Renal cortex interstitium (tissue), 11 donors: ENCODE results near the gene MAPK12. TPM values are rescaled to one million over a fixed set of nuclear protein-coding genes. Genes with fewer than 3 reads are reported as not detected.
A peak's percentile ranks its signal among the peaks of the same experiment; 100 is the strongest.
"Not testable (repeated sequence)": the region's sequence is repeated elsewhere in the genome, so short reads cannot be mapped to it uniquely, and the experiment has no call there.

ENCODE experiments used
- DNase-seq, 11 donors: peaks; one replicate each; pipeline ENCODE4 v3.0.0-alpha.2; 2013; ENCODE audit warnings: low read depth in 9 of 11, low spot score in 4 of 11; ENCODE audit errors: extremely low read depth in 1 of 11
- polyA plus RNA-seq, 3 donors: library from polyadenylated mRNA; unstranded; fragments of 120-200 nt; gene quantifications; one replicate each; pipeline ENCODE4 v1.2.1, GENCODE V29; 2013; ENCODE audit not compliant: insufficient read length in 3 of 3

MAPK12 gene
- polyA plus RNA-seq, 3 donors, result 11.5 to 18.9 (median 17.5) TPM

DNA sequence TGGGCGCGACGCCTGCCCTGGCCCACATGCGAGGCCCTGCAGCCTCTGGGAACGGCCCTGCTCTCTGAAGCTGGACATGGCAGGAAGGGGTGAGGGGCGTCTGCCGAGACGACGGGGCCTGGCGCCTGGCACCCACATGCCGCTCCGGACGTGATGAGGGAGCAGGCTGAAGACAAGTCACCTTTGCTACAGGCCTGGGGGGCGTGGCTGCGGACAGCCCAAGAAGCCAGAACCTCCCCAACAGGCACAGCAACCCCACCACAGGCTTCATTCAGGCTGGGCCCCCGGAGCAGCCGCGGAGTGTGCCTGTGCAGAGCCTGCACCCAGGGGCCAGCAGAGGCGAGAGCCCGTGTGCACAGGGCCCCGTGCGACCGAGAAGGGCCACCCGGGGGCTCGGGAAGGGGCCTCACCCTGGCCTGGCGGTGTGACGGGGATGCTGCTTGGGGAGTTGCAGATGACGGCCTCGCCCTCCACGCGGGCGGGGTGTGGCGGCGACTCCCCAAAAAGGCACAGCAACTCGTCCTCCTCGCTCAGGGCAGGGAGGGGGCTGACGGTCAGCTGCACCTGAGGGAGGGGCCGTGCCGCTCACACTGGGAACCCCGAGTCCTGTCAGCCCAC lies 25.3 kb upstream of the MAPK12 start:
- DNase-seq, result no peak

DNA sequence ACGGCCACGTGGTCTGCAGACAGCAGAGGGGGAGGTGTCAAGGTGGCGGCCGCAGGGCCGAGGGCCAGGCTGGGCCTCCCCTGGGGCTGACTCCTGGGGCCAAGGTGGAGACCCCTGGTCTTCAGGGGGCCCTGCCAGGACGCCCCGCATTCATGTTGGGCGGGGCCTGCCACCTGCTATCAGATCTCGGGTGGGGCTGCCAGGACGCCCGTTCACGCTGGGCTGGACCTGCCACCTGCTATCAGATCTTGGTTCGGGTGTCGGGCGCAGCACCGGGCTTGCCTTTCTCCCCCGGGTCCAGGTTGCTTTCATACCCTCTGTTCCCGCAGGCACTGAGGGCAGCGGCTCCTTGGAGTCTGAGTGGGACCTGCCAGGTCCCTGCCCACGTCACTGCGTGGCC lies 24.8 kb upstream of the MAPK12 start:
- no peak for DNase-seq

DNA sequence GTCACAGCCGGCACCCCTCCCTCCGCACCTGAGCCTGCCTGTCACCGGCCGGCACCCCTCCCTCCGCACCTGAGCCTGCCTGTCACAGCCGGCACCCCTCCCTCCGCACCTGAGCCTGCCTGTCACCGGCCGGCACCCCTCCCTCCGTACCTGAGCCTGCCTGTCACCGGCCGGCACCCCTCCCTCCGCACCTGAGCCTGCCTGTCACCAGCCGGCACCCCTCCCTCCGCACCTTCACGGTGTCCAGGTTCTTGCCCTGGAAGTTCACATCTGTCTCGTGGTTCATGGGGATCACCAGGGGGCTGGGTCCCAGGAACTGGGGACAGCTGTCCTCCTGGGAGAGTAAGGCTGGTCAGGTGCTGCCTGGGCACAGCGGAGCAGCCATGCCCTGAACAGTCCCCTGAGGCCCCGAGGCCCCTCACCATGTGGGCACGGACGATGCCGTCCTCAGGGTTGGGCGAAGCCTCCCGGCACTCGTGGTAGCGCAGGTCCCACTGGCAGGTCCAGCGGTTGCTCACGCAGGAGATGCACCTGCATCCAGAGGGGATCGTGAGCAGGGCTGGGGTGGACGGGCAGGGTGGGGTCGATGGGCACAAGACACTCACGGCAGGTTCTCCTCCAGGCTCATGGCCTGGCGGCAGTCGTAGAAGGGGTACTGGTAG lies 24.2 kb upstream of the MAPK12 start:
- no peak for DNase-seq

DNA sequence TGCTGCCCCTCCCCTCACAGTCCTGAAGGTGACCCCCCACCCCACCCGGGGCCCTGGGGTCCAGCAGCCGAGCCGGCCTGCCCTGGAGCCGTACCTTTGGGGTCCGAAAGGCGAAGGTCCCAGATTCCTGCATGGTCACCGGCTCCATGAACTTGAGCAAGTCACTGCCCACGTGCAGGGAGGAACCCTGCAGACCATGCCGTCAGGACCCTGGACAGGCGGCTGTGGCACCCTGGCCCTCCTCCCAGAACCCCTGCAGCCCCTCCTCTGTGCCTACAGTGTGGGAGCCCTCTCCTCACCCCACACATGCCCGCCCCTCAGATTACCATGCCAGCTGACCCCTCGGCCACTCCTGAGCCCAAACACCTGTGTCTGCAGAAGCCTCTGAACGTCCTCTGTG lies 23.0 kb upstream of the MAPK12 start:
- DNase-seq, result no peak

DNA sequence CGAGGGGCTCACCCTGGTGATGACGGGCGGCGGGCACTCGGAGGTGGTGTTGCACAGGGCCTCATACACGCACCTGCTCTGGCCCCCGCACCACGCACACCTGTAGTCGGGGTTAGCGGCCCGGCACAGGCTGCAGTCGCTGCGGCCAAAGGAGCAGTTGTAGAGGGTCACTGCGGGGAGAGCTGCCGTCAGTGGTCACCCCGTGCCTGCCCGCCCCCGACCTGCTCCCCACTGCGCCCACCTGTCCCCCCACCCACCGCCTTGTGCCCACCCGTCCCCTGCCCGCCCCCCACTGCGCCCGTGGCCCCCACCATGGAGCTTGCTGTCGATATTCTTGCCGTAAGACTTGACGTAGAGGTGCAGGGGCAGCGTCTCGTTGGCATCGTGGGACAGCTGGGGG lies 22.3 kb upstream of the MAPK12 start:
- DNase-seq, result no peak

DNA sequence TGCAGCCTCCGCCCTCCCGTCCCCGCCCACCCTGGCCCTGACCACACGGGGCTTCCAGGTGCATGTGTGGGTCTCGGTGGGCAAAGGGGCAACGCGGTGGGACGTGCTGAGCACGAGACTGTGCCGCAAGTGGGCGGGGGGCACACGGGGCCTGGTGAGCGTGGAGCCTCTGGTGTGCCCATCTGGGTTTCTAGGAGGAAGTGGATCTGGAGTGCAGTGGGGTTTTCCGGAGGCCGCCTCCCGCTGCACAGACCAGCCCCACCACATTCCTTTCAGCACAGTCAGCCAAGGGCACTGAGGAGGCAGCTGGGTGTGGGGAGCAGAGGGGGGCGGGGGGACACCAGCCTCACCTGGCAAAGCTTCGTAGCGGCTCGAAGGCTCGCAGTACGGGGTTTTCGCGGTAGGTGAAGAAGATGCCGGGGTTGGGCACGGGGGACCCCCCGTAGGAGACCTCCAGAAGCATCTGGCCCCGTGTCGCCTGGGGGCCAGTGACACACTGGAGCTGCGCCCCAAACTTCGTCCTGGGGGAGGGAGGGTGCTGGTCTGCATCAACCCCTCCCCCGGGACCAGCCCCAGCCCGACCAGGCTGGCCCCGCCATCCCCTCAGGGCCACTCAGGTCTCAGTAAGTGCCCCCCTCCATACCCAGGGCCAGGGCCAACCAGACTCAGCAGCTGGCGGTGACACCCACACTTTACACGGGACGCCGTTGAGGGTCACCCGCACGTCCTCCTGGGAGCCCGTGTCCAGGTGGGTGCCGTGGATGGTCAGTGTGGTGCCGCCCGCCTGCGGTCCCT lies 21.1 kb upstream of the MAPK12 start:
- DNase-seq, result peak in 1 of 11 donors; percentile 47

DNA sequence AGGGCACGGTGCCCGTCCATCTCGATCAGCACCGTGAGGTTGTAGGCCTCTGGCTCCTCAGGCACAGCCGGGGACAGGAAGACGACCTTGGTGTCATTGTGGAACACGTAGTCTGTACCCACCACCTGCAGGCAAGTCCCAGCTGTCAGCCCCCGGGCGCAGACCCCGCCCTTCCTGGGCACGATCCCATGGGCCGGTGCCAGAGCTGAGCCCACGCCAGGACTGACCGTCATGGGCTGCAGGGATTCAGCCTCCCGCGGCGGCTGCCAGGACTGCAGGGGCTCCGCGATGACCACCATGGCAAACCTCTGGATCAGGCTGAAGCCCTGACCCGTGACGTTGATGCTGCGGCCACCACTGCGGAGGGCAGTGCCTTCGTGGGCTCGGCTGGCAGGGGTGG lies 20.5 kb upstream of the MAPK12 start:
- DNase-seq, result no peak

DNA sequence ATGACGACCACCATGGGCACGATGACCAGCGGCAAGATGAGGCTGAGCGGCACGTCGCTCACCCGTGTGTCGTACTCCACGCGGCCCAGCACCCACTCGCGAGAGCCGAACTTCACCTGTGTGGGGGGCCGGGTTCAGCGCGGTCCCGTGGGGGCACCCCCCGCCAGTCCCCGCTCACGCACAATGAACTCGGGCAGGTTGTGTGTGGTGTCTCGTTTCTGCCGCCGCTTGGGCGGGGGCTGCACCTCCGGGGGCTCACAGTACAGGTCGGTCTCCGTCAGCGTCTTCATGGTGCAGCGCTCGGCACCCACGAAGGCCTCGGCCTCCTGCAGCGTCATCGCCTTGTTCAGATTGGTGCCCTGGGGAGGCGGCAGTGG lies 19.9 kb upstream of the MAPK12 start:
- no peak for DNase-seq

DNA sequence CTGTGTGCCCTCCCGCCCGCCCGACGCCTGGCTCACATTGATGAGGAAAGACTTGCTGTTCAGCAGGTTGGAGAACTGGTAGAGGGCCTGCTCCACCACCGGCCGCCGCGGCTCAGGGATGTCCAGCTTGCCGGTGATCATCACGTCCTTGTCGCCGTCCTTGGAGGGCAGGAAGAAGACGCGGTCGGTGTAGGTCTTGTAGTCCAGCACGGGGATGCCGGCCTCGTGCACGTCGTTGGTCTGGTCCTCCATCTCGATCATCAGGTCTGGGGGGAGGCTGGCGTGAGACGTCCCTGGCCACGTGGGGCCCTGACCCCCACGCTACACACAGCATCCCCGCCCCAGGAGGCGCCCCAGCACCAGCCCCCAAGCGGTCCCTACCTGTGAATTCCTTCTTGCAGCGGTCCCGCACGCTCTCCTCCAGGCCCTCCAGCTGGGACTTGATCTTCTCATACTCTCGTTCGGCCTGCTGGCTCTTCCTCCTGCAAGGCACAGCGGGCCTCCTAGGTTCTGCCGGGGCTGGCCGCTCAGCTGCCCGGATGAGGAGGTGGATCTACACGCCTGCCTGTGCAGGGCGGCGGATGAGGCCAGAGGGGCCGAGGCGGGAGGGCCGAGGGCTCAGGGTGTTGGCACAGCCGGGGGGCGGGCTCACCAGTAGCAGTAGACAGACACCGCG lies 19.4 kb upstream of the MAPK12 start:
- DNase-seq, result no peak

DNA sequence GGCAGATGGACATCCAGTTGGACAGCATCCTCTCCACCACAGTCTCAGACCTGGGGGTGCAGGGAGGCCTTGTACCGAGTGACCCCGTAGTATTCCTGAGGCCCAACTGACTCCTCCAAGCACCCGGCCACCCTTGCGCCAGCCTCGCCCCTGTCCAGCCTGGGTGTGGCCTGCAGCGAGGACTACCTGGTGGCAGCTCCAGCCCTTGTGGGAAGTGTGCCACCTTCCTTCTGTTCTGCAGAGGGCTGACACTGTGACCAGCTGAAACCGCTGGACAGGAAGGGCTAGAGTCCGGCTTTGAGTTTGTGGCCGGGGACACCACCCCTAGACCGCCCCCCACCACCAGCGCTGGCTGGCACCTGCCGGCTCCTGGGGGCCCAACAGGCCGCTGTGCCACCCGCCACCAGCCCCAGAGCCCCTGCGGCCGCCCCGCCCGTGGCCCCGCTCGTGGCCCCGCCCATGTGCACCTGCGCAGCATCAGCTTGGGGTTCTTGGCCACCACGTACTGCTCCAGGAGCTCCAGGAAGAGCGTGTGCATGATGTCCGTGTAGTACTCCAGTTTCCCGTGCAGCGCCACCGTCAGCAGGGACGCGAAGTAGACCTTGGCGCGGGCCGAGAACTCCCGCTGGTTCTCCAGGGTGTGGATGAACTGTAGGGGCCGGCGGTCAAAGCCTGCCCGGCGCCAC lies 18.7 kb upstream of the MAPK12 start:
- DNase-seq, result no peak

DNA sequence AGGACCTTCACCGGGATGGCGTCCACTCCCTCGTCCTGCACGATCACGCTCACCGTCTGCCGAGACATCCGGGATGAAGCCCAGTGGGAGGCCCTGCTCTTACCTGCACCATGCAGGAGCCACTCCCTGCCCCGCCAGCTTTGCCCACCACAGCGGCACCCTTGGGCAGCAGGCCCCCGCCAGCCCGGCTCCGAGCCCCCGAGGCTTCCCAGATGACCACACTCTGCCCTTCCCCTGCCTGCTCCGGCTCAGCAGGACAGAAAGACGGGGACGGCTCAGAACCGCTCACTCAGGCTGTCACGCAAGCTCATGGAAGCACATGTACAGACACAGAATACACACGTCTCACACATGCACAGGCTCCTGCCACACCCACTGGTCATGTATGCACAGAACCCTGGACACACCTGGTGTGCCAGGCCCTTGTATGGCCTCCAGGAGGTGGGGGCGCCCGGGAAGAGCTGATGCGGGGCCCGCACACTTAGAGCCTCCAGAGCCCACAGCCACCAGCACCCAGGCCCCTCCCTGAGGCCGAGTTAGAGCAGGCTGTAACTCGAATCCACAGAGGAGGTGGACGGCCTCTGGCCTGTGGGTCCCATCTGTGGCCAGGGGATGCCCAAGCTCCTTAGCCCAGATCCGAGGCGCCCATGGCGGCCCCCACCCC lies 17.6 kb upstream of the MAPK12 start:
- DNase-seq, result no peak

DNA sequence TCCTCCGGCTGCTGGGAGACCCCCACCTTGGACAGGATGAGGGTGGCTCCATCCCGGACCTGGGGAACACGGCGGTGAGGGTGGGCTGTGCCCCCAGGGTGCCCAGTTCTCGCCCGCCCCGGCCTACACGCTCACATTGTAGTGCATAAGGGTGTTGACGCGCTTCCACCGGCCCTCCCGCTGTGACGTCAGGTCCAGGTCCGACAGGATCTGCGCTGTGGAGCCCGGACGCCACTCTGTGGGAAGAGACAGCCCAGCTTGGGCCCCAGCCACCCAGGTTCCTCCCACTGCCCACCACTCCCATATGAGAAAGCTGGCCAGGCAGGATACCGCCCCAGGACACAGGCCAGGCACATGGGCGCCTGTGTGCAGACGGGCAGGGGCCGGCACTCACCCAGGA lies 17.0 kb upstream of the MAPK12 start:
- DNase-seq, result no peak

DNA sequence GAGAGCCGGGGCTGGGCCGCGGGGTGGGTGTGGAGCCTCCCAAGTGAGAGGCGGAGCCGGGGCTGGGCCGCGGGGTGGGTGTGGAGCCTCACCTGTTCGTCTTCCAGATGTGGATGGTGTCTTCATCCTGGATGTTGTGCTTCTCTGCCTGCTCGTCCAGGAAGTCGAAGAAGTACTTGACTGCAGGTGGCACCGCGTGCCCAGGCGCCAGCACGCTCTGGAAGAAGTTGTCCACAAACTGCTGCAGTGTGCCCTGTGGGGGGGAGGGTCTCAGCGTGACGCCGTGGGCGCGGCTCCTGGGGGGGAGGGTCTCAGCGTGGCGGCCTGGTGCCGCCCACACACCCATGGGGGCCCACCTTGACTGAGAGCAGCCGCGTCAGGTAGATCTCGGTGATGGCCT lies 16.3 kb upstream of the MAPK12 start:
- DNase-seq, result no peak

DNA sequence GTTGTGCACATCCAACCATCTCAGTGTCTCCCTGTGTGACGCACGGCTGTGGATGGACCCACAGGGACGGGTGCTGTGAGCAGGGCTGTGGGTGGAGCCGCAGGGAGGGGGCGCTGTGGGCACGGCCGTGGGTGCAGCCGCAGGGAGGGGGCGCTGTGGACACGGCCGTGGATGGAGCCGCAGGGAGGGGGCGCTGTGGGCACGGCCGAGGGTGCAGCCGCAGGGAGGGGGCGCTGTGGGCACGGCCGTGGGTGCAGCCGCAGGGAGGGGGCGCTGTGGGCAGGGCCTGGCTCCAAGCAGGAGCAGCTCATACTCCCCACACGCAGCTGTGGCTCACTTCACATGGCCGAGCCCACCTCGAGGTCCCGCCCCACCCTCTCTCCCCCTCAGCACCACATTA lies 14.7 kb upstream of the MAPK12 start:
- no peak for DNase-seq

DNA sequence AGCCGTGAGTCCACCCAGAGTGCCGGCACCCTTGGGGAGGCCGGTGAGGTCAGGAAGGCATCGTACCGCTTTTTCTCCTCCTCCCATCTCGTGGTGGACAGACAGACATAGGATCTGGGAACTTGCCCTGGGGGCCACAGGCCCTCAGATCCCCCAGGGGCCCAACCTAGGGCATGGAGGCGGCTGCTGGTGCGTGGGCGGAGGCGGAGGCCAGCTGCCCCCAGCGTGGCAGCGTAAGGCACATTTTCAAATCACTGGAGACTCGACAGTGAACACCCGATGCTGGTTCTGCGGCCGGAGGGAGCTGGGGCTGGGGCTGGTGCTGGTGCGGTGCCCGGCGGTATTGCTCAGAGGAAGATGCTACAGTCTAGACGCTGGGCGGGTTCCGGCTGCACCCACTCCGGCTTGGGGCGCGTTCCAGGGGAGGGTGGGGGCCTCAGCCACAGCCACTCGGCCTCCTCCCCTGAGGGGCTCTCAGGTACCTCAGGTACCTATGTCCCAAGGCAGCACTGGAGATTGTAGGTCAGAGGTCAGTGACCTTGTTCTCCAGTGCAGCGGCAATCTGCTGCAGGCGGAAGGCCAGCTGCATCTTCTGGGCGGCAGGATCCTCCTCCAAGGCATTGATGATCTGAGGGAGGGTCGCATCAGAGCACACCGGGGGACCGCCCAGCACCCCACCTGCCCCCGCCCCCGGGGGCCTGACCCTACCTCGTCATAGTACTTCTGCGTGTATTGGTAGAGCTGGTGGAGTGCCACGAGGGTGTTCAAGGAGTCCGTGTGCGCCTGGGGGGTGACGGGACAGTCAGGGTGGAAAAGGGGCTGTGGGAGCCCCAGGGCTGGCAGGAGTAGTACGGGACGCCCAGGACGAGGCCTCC lies 13.9 kb upstream of the MAPK12 start:
- DNase-seq, result no peak

DNA sequence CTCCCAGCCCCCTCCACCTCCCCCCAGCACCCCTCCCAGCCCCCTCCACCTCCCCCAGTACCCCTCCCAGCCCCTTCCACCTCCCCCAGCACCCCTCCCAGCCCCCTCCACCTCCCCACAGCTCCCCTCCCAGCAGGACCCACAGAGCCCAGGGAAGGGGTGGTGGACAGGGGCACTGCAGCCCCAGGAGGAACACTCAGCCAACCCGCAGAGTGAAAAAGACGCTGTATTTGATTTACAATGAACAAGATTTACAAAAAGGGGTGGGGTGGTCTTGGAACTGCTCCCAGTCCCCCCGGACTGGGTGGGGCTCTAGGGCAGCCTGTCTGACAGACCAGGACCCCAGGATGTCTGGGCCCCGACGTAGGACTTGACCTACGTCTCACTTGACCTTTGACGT lies 13.3 kb upstream of the MAPK12 start:
- no peak for DNase-seq

DNA sequence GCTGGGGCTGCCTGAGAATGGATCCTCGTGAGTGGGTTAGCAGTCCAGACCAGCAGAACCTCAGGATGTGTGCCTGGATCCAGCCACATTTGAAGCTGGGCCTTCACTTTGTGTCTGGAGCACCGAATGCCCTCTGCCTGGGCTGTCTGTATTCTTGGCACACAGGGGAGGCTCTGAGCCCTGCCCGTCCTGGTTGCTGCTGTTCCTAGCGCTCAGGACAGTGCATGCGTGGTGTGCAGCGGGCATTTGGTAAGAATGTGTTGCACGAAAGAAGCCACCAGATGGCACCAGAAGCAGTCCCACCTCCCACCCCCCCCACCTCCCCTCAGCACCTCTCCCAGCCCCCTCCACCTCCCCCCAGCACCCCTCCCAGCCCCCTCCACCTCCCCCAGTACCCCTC lies 12.8 kb upstream of the MAPK12 start:
- DNase-seq, result no peak

DNA sequence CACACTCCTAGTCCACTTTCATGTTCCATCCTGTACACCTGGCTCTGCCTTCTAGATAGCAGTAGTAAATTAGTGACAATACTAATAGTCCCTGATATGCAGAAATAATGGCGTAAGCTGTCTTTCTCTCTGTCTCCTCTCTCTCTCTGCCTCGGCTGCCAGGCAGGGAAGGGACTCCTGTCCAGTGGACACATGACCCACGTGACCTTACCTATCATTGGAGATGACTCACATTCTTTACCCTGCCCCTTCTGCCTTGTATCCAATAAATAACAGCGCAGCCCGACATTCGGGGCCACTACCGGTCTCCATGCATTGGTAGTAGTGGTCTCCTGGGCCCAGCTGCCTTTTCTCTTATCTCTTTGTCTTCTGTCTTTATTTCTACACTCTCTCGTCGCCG lies 12.3 kb upstream of the MAPK12 start:
- not testable (repeated sequence) for DNase-seq
